Hematopoietic multipotent progenitor cell (in vitro differentiated cells): ENCODE measurements around the gene GNB2. TPM values are rescaled to one million over a fixed set of nuclear protein-coding genes. Genes with fewer than 3 reads are reported as not detected.

ENCODE experiments used
- DNase-seq, 3 donors: peaks; one replicate each; pipeline ENCODE4 v3.0.0-alpha.2; 2011 to 2015; ENCODE audit warnings: low read depth in 2 of 3, low spot score in 2 of 3
- total RNA-seq: library from RNA; depleted of rRNA; stranded (reverse); fragments of >200 nt; gene quantifications from one replicate; pipeline ENCODE4 v1.2.3, GENCODE V29; 2012

GNB2 gene
- total RNA-seq, 1 donor = 121 TPM

DNA sequence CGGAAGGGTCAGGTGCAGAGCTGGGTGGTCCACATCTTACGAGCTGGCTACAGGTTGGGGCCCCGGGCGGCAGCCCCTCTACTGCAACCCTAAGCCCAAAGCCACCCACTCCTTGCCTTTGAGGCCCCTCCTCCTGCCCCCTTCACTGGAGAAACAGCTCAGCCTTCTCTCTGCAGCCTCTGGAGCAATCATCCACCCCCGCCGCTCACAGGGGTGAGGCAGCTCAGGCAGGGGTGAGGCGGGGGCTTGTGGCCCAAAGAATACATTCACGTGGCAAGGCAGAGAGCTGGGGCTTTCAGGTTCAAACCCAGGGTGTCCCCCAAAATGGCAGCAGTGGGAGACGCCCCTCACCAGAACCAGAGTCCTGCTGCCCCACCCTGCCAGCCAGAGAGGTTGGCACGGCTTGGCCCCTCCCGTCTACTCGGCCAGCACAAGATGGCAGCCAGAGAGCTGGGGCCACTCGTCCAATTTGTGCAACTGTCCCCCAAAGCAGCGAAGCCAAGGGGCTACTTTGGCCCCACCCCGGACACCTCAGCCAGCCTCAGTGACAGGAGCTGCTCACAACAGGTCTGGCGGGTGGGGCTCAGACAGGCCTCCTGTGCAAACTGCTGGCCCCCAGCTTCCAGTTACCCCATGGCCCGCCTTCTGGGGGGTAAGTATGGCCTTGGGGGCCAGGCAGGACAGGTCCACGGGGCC lies 7.2 kb downstream of the GNB2 start:
- DNase-seq = no peak

DNA sequence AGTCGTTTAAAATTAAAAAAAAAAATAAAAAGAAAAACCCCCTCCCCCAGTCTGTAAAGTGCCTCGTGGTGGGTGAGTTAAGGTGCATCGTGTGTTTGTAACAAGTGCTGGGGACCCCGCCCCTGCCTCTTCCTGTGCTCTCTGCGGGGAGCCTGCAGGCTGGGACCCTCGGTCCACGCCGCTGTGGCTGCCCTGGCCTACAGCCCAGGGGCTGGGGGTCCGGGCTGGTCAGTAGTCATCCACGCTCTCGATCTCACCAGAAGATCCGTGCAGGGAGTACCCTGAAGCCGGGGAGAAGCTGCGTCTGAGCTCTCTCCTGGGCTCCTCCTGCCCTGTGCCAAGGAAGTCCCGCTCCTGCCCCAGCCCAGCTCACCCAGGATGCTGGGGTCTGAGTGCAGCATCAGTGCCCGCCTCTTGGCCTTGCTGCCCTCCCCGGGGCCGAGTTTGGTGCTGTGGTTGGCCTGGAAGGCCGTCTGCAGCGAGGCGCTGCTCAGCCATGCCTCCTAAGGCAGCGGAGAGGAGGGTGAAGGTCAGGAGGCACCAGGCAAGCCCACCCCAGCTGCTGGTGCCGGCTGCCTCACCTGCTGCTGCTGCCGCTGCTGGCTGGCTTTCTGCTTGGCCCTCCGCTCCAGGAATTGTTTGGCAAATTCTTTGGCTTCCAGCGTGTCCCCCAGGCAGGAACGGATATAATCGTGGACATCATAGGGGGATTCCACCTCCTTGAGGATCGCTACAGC lies 8.1 kb downstream of the GNB2 start:
- DNase-seq = no peak

DNA sequence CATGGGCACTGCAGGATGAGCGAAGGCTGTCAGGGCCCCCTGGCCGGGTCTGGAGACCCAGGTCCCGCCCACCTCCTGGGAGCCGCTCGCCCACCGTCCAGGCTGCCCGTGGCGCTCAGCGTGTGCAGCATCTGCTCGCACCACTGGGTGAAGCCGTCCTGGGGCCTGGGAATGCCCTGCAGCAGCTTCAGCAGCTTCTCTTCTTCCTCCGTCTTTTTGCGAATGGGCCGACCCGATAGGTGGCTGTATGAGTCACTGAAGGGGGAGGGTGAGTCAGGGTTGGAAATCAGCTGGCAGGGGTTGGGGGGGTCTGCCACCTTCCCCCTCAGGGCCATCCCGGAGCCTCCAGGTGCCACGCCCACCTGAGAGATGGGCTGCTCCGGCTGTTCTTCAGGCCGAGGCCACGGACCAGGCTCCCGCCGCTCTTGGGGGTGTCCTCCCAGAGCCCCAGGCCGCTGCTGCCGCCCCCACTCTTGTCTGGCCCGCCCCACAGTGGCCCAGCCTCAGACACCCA lies 8.7 kb downstream of the GNB2 start:
- DNase-seq = no peak

DNA sequence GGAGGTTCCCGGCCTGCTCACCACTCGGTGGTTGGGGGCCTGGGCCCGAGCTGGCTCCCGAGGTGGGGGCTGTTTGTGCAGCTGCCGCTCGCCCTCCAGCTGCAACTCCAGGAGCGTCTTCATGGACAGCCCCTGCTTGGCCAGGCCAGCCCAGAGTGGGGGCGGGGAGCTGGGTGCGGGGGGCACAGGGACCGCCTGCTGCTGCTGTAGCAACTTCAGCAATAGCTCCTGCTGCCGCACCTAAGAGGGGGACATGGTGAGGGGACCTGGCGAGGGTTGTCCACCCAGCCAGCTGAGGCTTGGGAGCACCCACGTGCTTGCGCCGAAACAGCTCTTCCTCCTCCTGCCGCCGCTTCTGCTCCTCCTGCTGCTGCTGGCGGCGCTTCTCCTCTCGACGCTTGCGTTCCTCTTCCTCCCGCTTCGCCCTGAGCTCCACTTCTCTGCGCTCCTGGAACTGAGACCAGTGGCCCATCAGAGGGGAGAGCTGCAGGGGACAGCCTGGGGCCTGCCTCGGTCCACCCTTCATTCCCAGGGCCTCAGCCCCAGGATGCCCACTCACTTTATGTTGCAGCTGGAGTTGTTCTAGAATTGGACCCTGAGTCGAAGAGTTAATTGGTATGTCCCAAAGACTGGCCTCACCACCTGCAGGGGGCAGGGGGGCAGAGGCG lies 9.6 kb downstream of the GNB2 start:
- DNase-seq = no peak

DNA sequence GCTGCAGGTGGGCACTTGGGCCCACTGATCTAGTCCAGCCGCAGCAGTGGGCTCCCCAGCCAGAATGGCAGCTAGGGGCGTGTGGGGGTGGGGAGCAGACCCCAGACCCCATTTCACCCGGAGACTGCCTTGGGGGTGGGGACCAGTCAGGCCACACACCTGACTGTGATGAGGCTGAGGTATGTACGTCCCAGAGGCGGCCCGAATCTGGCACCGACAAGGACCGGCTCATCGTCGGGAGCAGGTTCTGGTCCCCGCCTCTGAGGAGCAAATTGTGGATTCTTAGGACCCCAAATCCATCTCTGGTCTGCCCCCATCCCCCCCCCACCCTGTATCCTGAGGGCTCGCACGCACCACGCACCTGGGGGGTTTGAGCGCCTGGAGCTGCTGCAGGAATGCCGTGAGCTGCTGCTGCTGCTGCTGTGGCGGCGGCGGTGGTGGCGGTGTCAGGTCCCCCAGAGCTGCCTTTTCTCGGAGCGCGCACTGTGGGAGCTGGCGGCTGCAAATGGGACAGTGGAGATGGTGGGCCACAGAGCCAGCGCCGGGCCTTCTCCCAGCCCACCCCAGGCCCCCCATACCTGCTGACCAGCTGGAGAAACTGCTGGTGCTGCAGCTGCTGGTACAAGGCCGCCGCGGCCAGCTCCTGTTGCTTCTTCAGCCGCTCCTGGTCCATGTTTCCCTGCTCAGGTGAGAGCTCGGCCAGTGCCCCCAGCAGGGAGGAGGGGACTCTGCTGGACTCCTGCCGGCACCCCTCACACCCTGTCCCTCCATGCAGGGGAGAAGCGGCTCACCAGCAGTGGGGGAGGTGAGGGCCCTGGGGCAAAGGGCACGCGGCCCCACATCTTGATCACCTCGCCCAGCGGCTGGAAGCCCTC lies 10.4 kb downstream of the GNB2 start:
- no peak for DNase-seq

DNA sequence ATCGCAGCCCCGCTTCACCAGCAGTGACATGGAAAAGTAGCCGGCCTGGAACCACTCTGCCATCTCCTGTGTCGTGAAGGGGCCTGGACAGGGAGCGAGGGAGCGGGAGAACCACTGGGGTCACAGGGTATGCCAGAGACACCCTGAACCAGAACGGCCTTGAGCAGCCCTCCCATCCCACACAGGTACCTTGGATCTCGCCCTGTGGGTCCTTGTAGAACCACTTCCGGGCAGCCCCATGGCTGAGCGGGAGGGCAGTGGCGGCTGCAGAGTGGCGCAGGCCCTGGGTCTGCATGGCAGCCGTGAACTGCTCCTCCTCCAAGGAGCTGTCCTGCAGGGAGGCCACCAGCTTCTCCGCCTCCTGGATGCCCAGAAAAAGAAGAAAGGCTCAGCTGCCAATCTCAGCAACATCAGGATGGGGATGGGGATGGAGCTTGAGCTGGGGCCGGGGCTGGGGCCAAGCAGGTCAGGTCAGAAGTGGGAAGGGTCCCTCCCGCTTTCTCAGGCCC lies 11.0 kb downstream of the GNB2 start:
- DNase-seq = no peak

DNA sequence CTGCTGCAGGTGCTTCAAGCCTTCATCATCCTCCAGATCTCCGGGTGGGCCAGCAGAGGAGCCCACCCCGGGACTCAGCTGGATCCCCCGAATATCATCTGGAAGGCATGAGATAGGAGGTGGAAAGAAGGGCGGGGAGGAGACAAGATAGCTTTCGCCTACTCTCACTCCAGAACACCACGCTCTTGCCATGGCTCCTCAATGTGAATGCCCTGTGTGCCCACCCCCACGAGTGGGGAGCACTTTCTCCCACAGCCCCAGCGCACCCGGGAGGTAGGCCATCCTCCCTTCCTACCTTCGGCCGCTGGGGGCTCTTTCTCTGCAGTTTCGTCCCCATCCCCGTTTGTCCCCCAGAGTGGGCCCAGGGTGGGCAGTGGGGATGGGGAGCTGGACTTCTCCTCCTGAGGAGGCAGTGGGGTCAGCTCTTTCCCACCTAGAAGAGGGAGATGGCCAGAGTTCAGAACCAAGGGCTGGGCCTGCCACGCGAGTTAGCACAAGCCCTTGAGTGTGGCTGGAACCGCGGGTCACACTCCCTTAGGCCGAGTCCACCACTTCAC lies 11.6 kb downstream of the GNB2 start:
- no peak for DNase-seq

DNA sequence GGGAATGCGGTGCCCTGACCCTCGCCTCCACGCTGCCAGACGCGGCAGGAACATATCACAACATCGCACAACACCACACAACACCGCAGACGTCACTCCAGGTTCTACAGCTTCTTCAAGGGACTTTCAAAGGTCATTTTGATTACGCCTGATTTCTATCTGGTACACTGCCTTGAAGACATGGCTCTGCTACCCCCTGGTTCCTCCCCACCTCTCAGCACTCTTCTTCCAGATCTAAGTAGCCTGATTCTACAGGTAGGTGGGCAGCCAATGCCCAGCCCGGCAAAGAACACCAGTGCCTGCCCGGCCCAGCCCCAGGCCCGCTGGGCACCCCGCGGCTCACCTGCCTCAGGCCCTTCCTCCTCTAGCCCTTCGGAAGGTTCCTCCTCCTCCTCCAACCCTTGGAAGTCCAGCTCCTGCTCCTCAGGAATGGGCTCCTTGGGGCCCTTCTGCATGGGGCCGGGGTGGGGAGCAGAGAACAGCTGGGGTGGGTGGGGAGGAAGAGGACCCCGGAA lies 12.1 kb downstream of the GNB2 start:
- DNase-seq = no peak

DNA sequence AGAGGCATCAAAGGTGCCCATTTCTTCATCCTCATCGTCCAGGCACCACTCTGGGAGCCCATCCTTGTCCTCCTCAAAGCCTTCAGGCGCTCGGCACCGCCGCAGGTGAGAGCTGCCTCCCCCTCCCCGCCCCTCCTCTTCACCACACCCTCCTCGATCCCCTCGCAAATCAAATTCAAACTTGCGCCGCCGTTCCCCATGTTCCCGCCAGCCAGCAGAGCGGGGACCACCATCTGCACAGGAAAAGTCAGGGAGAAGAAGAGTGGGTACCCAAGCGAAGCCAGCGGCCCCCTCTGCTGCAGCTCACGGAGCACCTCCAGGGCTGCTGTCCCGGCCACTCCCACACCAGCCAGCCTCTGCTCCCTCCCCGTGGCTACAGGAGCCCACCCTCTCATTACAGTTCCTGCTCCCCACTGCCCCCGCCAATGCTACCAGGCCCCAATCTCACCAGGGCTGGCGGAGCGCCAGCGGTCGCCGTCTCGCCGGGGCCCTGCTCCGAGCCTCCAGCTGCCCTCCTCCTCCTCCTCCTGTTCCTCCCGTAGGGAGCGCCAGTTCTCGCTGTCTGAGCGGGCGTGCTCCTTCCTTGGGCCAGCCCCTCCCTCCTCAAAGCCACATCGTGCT lies 12.8 kb downstream of the GNB2 start:
- DNase-seq = no peak

DNA sequence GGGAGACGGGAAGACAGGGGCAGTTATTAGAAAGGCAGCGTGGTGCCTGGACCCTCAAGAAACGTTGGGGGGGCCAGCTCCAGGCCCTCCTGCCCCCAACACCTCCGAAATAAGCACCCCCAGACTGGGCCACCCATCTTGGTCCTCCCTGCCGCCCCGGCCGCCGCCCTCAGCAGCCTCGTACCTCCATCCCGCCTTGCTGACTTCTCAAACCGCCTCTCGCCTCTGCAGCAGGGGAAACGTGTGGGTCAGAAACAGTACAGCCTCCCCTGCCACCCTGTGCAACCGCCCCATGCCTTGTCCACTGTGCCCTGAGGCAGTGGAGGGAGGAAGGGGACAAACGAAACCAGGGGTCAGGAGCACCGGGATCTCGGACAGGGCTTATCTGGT lies 13.3 kb downstream of the GNB2 start:
- no peak for DNase-seq

DNA sequence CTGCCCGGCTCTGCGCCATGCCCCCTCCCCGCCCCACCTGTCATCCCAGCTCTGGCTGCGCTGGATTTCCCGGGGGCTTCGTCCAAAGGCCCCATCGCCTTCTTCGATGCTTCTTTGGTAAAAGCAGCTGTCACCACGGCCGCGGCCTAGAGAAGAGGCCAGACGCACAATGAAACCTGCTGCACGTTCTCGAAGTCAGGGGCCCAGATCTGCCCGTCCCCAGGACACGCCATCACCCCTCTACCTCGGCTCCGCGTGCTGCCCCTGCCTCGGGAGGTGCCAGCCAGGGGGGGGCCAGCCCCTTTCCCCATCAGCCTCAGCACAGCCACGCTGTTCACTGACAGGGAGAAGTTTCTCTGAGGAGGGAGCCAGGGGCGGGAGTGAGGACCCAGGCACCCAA lies 13.7 kb downstream of the GNB2 start:
- DNase-seq = no peak

DNA sequence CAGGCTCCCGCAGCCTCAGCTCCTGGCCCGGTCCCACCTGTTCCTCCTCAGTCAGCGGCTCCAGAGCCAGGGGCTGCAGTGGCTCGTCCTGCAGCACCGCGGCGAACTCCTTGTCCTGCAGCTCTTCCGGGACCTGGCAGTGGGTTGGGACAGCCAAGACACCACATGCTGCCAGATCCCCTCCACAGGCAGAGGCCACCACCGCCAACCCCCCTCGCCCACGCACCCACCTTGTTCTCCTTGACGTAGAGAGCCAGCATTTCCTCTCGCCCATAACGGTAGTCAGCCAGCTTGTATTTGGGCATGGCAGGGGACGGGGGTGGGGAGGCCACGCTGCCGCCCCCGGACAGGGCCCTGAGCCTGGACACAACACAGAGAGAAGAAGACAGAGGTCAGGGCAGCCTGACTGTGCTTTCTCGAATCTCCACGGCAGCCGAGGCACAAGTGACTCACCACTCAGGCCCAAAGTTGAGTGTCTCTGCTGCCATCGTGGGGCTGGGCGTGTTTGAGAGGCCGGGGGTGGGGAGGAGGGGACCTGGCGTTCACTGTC lies 14.3 kb downstream of the GNB2 start:
- no peak for DNase-seq

DNA sequence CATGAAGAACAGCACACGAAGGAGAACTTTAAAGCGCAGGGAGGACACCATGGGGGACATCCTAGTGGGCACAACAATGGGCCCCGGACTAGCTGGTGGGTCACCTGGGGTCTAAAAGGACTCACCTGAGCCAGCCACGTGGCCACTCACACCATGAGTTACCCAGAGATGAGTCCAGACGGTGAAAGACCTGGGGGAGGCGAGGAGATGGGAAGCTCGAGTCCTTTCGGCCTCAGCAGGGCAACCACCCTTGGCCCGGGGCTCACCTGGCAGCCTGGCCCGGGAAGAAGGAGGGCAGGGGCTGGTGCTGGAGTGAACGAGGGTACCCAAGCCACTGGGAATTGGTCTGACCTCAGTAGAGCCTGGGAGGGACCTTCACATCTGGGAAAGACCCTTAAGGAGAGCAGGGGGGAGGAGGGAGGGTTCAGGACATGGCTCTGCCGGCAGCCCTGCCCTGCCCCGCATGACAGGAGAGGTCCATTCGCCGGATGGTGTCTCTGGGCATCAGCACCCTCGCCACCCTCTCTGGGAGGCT lies 14.9 kb downstream of the GNB2 start:
- no peak for DNase-seq

DNA sequence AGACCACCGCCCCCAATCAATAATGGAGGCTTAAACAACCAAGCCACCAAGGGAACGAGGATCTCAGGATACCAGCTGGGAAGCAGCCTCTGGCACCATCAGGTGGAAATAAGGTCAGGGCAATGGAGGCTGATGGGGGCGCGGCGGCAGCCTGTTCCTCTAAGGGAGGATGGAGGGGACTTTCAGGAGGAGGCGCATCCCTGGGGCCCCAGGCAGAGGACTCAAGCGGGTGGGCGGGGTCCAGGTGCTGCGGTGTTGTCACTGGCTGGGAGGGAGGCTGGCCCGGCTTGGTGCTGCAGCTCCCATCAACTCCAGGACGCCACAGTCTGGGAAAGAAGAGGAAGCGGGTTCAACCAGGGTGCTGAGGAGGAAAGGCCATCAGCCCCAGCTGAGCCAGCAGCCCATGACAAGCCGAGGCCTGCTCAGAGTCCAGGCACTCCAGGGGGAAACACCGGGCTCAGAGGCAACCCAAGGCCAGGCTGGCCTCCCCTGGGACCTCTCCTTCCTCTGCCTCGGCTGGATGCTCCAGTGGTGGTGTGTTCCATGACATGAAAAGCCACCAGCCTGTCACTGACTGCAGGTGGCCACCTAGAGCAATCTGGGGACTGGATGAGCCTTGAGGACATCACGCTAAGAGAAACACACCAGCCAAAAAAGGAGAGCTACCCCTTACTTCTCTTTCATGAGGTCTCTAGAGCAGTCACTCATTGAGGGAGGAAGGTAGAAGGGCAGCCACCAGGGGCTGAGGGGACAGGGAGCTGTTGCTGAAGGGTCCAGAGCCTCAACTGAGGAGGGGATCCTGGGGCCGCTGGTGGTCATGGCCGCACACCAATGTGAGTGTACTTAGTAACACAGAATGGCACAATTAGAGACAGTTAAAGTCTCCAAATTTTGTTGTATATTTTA lies 15.9 kb downstream of the GNB2 start:
- DNase-seq = no peak

DNA sequence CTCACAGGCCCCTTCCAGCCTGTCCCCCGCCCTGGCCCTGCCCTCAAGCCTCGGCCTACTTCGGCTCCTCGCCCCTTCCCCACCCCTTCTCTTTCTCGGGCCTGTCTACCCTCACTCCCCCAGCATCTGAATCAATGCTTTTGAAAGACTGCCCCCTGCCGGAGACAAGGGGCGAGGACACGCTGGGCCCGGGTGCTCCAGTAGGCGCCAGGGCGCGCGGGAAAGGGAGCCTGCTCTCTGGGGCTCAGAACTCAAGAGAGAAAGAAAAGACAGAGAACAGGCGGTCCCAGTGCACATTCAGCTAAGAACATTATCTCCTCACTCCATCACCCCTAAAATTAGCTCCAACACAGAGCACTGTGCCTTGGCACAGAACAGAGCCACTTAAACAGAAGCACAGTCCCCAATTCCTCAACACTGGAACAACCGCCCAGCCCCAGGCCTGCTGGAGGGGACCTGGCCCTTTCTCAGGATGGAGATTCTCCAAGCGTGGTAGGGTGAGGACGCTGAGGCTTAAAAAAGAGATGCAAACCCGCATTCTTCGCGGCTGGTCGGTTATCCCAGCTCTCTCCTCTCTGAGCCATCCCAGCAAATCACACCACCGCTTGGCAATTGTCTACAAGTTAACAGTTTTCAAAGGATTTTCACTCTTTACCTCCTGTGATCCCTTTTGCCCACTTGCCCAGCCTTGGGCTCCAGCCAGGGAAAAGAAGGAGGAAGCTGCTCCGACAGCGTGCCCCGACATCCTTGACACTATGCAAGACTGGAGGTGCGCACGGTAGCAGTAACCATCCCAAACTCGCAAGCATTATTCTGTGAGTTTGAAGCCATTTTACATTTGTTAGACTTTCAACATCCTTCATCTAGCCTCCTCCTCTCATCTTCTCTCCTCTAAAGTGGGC lies 18.4 kb downstream of the GNB2 start:
- DNase-seq = peak; percentile 68 to 89 (median 75)

DNA sequence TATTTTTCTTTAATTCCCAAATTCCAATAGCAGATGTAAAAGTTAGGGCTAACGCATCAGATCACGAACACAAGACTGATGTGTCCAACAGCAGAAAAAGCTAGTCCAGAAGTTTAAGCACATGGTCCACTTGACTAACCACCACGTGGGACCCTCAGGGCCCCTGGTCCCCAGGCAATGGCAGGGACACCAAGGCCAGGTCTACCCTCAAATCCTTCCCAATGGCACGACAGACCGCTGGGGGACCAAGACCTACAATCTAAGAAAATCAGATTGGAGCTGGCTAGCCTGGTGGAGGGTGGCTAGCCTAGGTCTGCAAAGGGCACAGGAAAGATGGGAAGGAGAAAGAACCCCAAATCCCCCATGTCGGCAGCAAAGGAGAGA lies 19.0 kb downstream of the GNB2 start:
- DNase-seq = no peak
